Measurements from ENCODE around the gene SRGN. TPM values are rescaled to one million over a fixed set of nuclear protein-coding genes. Genes with fewer than 3 reads are reported as not detected.

Gene SRGN
- total and polyA plus RNA-seq, 2 of the 13 experiments (the other 11 are each of a cell fraction or from before 2014, with no cell fraction given), result 0.09 TPM; not detected in 1

DNA sequence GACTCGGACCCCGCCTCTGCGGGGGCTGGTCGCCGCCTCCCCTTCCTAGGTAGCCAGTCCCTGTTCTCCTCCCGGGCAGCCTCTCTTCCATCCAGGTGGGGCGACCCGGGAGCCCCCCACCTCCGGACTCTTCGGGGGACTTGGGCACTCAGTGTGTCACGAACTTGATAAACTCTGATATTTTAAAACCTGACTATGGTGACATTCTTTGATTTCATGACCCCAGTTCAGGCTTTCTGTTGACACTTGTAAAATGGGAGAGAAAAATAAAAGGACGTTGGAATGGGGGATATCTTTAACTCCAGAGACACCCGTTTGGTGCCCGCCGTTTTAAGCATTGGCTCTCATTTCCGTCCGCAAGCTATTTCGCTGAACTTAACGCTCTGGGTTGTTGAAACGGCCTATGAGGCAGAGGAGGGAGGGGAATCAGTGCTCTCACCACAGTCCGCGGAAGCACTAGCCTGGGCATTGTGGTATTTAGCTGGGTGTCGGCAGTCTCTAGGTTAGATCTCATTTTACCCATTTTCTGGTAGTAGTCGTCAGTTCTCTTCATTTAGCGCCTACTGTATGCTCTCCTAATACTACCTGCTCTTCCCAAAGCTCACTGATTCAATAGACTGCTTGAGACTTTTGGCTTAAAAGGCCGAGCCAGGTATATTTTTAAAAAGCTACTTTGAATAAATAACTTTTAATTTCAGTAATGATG lies 36.8 kb downstream of the SRGN start (continued):
- TF ChIP-seq, protein P1, sequence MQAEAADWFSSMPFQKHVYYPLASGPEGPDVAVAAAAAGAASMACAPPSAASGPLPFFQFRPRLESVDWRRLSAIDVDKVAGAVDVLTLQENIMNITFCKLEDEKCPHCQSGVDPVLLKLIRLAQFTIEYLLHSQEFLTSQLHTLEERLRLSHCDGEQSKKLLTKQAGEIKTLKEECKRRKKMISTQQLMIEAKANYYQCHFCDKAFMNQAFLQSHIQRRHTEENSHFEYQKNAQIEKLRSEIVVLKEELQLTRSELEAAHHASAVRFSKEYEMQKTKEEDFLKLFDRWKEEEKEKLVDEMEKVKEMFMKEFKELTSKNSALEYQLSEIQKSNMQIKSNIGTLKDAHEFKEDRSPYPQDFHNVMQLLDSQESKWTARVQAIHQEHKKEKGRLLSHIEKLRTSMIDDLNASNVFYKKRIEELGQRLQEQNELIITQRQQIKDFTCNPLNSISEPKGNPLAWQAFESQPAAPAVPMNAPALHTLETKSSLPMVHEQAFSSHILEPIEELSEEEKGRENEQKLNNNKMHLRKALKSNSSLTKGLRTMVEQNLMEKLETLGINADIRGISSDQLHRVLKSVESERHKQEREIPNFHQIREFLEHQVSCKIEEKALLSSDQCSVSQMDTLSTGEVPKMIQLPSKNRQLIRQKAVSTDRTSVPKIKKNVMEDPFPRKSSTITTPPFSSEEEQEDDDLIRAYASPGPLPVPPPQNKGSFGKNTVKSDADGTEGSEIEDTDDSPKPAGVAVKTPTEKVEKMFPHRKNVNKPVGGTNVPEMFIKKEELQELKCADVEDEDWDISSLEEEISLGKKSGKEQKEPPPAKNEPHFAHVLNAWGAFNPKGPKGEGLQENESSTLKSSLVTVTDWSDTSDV (CRISPR knock-in tag; IDR thresholded peaks at IDR 0.05), result 0 out of 2 replicates have a peak, but pooled peaks have one; percentile 13
- 0 out of 2 replicates have a peak, but pooled peaks have one; percentile 52 for TF ChIP-seq ZNF564 (CRISPR knock-in tag; IDR thresholded peaks at IDR 0.05)
- TF ChIP-seq, protein P2, sequence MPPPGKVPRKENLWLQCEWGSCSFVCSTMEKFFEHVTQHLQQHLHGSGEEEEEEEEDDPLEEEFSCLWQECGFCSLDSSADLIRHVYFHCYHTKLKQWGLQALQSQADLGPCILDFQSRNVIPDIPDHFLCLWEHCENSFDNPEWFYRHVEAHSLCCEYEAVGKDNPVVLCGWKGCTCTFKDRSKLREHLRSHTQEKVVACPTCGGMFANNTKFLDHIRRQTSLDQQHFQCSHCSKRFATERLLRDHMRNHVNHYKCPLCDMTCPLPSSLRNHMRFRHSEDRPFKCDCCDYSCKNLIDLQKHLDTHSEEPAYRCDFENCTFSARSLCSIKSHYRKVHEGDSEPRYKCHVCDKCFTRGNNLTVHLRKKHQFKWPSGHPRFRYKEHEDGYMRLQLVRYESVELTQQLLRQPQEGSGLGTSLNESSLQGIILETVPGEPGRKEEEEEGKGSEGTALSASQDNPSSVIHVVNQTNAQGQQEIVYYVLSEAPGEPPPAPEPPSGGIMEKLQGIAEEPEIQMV (CRISPR knock-in tag; IDR thresholded peaks at IDR 0.05; ENCODE audit: low read depth), result peak; percentile 100
- TF ChIP-seq SP140L (CRISPR knock-in tag; IDR thresholded peaks at IDR 0.05; ENCODE audit: borderline replicate concordance), result no peak
- peak; percentile 53 for TF ChIP-seq REPIN1 (CRISPR knock-in tag; IDR thresholded peaks at IDR 0.05; ENCODE audit: borderline replicate concordance, low read depth)
- no peak for TF ChIP-seq SATB2 (CRISPR knock-in tag; IDR thresholded peaks at IDR 0.05)
- no peak for TF ChIP-seq HHEX (CRISPR knock-in tag; IDR thresholded peaks at IDR 0.05)

GRCh38 chr10:69125554-69125953 lies 37.7 kb downstream of the SRGN start:
- no peaks in the 10 kb centered on the region for H3K9me3 ChIP-seq (ENCODE audit: low read length)
- no peaks in the 10 kb centered on the region for H3K36me3 ChIP-seq (replicated peaks in 1 of 2; ENCODE audit: control insufficient read depth in 1 of 2, insufficient read depth in 2 of 2, low read length in 2 of 2)
- no TSS peak for BruUV-seq (replicated peaks)
- no peaks in the 10 kb centered on the region for H4K20me1 ChIP-seq (ENCODE audit: insufficient read depth, low read length)
- peaks cover 30% of the 10 kb centered on the region for H3K4me1 ChIP-seq (ENCODE audit: insufficient read depth, low read length)
- TF ChIP-seq SP140L (CRISPR knock-in tag; IDR thresholded peaks at IDR 0.05; ENCODE audit: borderline replicate concordance), result no peak
- TF ChIP-seq ELF1 (CRISPR knock-in tag; IDR thresholded peaks at IDR 0.05), result no peak
- TF ChIP-seq ZNF737 (CRISPR knock-in tag; IDR thresholded peaks at IDR 0.05; ENCODE audit: borderline replicate concordance), result no peak
- no peak for ATAC-seq
- no peak overlapping the region for H2AFZ ChIP-seq (ENCODE audit: low read length)
- in situ Hi-C loops (cut with HindIII; ENCODE audit: extremely low pct_ligation_motif_present, low pct_unique_long_range_greater_than_20kb), result no loop called here
- WGBS (ENCODE audit: low lambda C conversion rate), result 19% methylated on average over 1 of the region's 1 CpG
- no peaks in the 10 kb centered on the region for H3K27me3 ChIP-seq (ENCODE audit: control insufficient read depth in 1 of 2, insufficient read depth in 2 of 2, low read length in 2 of 2)
- H3K9ac ChIP-seq (ENCODE audit: insufficient read depth, low read depth, low read length), result peak overlapping the region; percentile 90
- H3K27ac ChIP-seq (ENCODE audit: extremely low read length, insufficient read depth, low read length), result no peak overlapping the region
- intact Hi-C loops (cut with micrococcal nuclease; ENCODE audit: unreplicated experiment), result loop anchor here (10.0 kb wide), 1 partner anchor 49 kb away; no protein-coding TSS in a partner anchor
- peak overlapping the region; percentile 80 for H3K4me2 ChIP-seq (ENCODE audit: low read depth, low read length)
- peaks cover 56% of the 10 kb centered on the region for H3K79me2 ChIP-seq (ENCODE audit: insufficient read depth, low read length)
- ChIA-PET POLR2A (no interaction called here), CTCF (ENCODE audit: low intra/inter-chr PET ratio, low total read pairs) (no interaction called here)
- FAIRE-seq, result no peak
- no peak for DNase-seq (ENCODE audit: low spot score)
- H3K4me3 ChIP-seq (replicated peaks in 1 of 3; ENCODE audit: insufficient read depth in 1 of 3, low read depth in 2 of 3, low read length in 3 of 3), result peak overlapping the region; percentile 74 to 96 (median 85); a peak in 5 of 6 replicates
